Skeletal muscle cell (primary cell): ENCODE results near the gene KHDRBS2.

Experiments used
- DNase-seq: peaks from one replicate; pipeline ENCODE4 v3.0.0-alpha.2; 2010; ENCODE audit warnings: low read depth
- H3K4me3 ChIP-seq: 2 replicates; pipeline ENCODE4 v1.5.1; 2011; ENCODE audit warnings: low read depth, mild to moderate bottlenecking, control low read depth, low read length, moderate library complexity

Gene KHDRBS2

GRCh38 chr6:61711849-61712248 lies 574.2 kb downstream of the KHDRBS2 start:
- no peak for DNase-seq
- no peak overlapping the region for H3K4me3 ChIP-seq

GRCh38 chr6:61688165-61688564 lies 597.9 kb downstream of the KHDRBS2 start:
- no peak overlapping the region for H3K4me3 ChIP-seq
- no peak for DNase-seq

GRCh38 chr6:61682562-61682961 lies 603.5 kb downstream of the KHDRBS2 start:
- DNase-seq: no peak

GRCh38 chr6:61679625-61680024 lies 606.4 kb downstream of the KHDRBS2 start:
- H3K4me3 ChIP-seq: no peak overlapping the region
- no peak for DNase-seq

More at GRCh38 chr6:61682562-61682961, 603.5 kb downstream of the KHDRBS2 start:
- no peak overlapping the region for H3K4me3 ChIP-seq

GRCh38 chr6:61675734-61676133 lies 610.3 kb downstream of the KHDRBS2 start:
- H3K4me3 ChIP-seq: no peak overlapping the region
- no peak for DNase-seq

GRCh38 chr6:61649845-61650244 lies 636.2 kb downstream of the KHDRBS2 start:
- no peak for DNase-seq

GRCh38 chr6:61640463-61640862 lies 645.6 kb downstream of the KHDRBS2 start:
- no peak overlapping the region for H3K4me3 ChIP-seq
- no peak for DNase-seq

More at GRCh38 chr6:61649845-61650244, 636.2 kb downstream of the KHDRBS2 start:
- no peak overlapping the region for H3K4me3 ChIP-seq
